Measurements from ENCODE around the gene MED26.
"Not testable (repeated sequence)": the region's sequence is repeated elsewhere in the genome, so short reads cannot be mapped to it uniquely, and the experiment has no call there.

The MED26 gene

GRCh38 chr19:16628183-16628983, at the start of gene MED26:
Gene MED26 (minus strand): TSS chr19:16628204. CDS start chr19:16627943, 261 bp downstream.
- peak within 1 kb of the TSS; percentile 94 to 95 for H3K4me3 ChIP-seq (replicated peaks in 1 of 2; ENCODE audit: low read depth in 2 of 2, low read length in 2 of 2)
- DNase-seq (ENCODE audit: low read depth in 2 of 2) = peak; percentile 90 to 96
- TF ChIP-seq CTCF (IDR thresholded peaks at IDR 0.05; ENCODE audit: low read depth, low read length) = no peak

GRCh38 chr19:16677055-16677454, 49.1 kb upstream of the MED26 start:
- no peak for TF ChIP-seq CTCF (IDR thresholded peaks at IDR 0.05; ENCODE audit: low read depth, low read length)
- DNase-seq (ENCODE audit: low read depth in 2 of 2) = no peak
- no peak overlapping the region for H3K4me3 ChIP-seq (replicated peaks in 1 of 2; ENCODE audit: low read depth in 2 of 2, low read length in 2 of 2)

GRCh38 chr19:16676101-16676798, 48.2 kb upstream of the MED26 start:
- H3K4me3 ChIP-seq (replicated peaks in 1 of 2; ENCODE audit: low read depth in 2 of 2, low read length in 2 of 2) = no peak overlapping the region
- TF ChIP-seq CTCF (IDR thresholded peaks at IDR 0.05; ENCODE audit: low read depth, low read length) = no peak
- DNase-seq (ENCODE audit: low read depth in 2 of 2) = no peak

- not testable (repeated sequence) for H3K4me3 ChIP-seq (replicated peaks in 1 of 2; ENCODE audit: low read depth in 2 of 2, low read length in 2 of 2); DNase-seq (ENCODE audit: low read depth in 2 of 2)
Observed at GRCh38 chr19:16673839-16674238, 45.8 kb upstream of the MED26 start.

- H3K4me3 ChIP-seq (replicated peaks in 1 of 2; ENCODE audit: low read depth in 2 of 2, low read length in 2 of 2) = no peak overlapping the region
- no peak for DNase-seq (ENCODE audit: low read depth in 2 of 2)
- no peak for TF ChIP-seq CTCF (IDR thresholded peaks at IDR 0.05; ENCODE audit: low read depth, low read length)
Observed at GRCh38 chr19:16673231-16673630, 45.2 kb upstream of the MED26 start.

GRCh38 chr19:16671652-16672274, 43.8 kb upstream of the MED26 start:
- no peak for DNase-seq (ENCODE audit: low read depth in 2 of 2)
- no peak overlapping the region for H3K4me3 ChIP-seq (replicated peaks in 1 of 2; ENCODE audit: low read depth in 2 of 2, low read length in 2 of 2)
- no peak for TF ChIP-seq CTCF (IDR thresholded peaks at IDR 0.05; ENCODE audit: low read depth, low read length)

GRCh38 chr19:16670291-16670690, 42.3 kb upstream of the MED26 start:
- no peak for DNase-seq (ENCODE audit: low read depth in 2 of 2)
- TF ChIP-seq CTCF (IDR thresholded peaks at IDR 0.05; ENCODE audit: low read depth, low read length) = no peak
- H3K4me3 ChIP-seq (replicated peaks in 1 of 2; ENCODE audit: low read depth in 2 of 2, low read length in 2 of 2) = no peak overlapping the region

GRCh38 chr19:16668702-16669101, 40.7 kb upstream of the MED26 start:
- H3K4me3 ChIP-seq (replicated peaks in 1 of 2; ENCODE audit: low read depth in 2 of 2, low read length in 2 of 2) = not testable (repeated sequence)

More at GRCh38 chr19:16668702-16669101, 40.7 kb upstream of the MED26 start:
- not testable (repeated sequence) for DNase-seq (ENCODE audit: low read depth in 2 of 2)

Data from cardiac fibroblast (primary cell).